PC-3 (cell line): ENCODE measurements around the gene SCNN1B.

Experiments
- CTCF ChIP-seq: fragments of 300-600 bp; sonication (generic); conservative IDR thresholded peaks from 2 replicates; pipeline ENCODE4 v1.5.1; 2017; ENCODE audit warnings: antibody characterized with exemption, low read depth, mild to moderate bottlenecking, low read length
- EZH2 ChIP-seq: fragments of 300-600 bp; sonication (generic); IDR thresholded peaks from one replicate; pipeline ENCODE4 v1.6.1; 2017; ENCODE audit warnings: antibody characterized with exemption, mild to moderate bottlenecking, low read length; ENCODE audit not compliant: unreplicated experiment

DNA sequence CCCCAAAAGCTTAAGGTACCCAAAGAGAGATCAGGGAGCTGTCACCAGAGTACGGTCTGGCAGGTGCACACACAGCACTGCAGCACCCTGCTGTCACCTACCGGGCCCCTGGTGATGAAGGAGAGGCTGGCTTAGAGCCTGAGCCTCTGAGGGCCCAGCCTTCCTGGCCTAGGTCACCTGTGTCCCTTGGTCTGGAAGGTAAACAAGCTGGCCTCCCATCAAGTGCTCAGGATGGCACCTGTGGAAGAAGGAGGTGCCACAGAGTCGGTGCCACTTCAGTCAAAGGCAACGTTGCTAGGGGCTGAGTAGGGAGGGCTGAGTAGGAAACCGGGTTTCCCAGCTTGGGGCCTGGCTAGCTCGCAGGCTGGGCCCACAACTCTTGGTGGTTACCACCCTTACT is 80.2 kb downstream of the SCNN1B start:
- TF ChIP-seq CTCF (no peak), EZH2 (no peak)
